ENCODE measurements around the gene ATE1.

Gene ATE1

DNA sequence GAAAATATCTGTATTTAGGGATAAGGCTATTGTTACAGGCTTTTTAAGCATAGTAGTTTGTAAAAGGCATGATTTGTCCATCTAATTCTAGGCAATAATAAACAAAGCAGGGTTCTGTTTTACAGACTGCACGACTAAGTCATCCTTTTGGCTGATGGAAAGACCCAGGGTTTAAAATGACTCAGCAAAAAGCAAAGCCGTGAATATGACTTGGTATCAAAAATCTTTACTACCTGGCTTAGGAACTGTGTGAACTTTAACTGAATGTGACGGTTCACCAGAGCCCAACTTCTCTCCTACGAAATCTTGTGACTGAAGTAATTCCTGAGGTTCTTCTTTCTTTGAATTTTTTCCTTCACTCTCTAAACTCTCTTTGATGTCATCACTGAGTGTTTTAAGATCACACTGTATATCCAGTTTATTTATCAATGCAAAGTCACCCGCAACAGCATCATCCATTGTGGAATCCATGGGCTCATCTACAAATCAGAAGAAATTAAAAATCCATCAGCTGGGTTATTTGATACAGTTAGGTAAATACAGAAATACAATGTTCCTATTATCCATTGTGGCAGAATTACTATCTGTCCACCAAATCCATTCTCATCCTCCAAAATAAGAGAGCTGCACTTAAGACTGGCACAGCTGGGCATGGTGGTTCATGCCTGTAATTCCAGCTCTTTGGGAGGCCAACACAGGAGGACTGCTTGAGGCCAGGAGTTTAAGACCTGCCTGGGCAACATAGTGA lies 17.0 kb downstream of the ATE1 start:
- no peak overlapping the region for H3K9ac ChIP-seq (ENCODE audit: low read depth, low read length)
- no peaks in the 10 kb centered on the region for H3K4me1 ChIP-seq (ENCODE audit: control insufficient read depth, insufficient read depth, low read length)
- H3K27ac ChIP-seq (ENCODE audit: low read depth, low read length) = no peak overlapping the region
- H3K9me3 ChIP-seq (ENCODE audit: control insufficient read depth, insufficient read depth, low read length) = no peaks in the 10 kb centered on the region
- peaks cover 63% of the 10 kb centered on the region for H3K36me3 ChIP-seq (ENCODE audit: control insufficient read depth, insufficient read depth, low read length)
- no peaks in the 10 kb centered on the region for H3K27me3 ChIP-seq (ENCODE audit: control insufficient read depth, insufficient read depth, low read length)
- no peak overlapping the region for H3K4me3 ChIP-seq (ENCODE audit: low read depth, low read length)

DNA sequence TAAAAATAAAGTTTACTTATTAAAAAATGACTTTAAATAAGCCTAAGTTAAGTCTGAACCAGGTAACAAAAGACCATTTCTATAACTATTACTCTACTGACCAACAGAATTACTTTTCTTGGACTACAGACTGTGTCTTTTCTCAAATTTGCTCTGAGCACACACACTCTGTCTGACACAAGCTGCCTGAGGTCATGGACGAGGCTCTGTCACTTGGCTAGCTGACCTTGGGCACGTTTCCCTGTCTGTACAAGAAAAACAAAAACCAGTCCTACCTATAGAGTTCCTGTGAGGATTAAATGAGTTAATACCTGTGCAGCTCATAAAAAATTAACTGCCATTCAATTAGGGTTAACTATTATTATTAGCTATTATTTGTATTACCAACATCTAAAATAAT lies 22.9 kb downstream of the ATE1 start:
- Histone ChIP-seq H3K4me1 (ENCODE audit: control insufficient read depth, insufficient read depth, low read length) (no peaks in the 10 kb centered on the region), H3K4me3 (ENCODE audit: low read depth, low read length) (no peak overlapping the region), H3K9ac (ENCODE audit: low read depth, low read length) (no peak overlapping the region), H3K27ac (ENCODE audit: low read depth, low read length) (no peak overlapping the region), H3K9me3 (ENCODE audit: control insufficient read depth, insufficient read depth, low read length) (no peaks in the 10 kb centered on the region), H3K27me3 (ENCODE audit: control insufficient read depth, insufficient read depth, low read length) (no peaks in the 10 kb centered on the region), H3K36me3 (ENCODE audit: control insufficient read depth, insufficient read depth, low read length) (peaks cover 40% of the 10 kb centered on the region)

DNA sequence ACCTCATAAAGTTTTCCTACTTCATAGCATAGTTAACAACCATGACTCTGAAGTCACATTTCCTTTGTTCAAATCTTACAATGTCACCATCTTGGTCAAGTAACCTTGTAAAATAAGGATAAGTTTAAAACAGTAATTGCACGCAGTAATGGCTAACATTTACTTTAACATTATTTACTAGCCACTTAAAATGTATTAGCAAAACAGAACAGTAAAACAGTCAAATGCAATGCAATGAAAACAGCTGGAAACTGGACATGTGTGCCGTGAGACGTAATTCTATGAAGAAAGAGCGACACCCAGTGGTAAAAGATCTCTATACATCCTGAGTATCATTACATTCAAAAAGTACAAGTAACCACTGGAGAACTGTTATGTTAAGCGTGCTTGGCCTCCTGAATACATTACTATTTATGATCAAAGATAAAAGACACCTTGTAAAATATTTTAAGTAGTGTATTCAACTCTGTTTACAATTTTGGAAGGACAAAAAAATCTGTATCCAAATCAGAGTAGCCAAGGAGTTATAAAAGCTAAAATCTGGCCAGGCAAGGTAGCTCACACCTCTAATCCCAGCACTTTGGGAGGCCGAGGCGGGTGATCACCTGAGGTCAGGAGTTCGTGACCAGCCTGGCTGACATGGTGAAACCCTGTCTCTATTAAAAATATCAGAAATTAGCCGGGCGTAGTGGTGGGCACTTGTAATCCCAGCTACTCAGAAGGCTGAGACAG lies 27.2 kb downstream of the ATE1 start:
- Histone ChIP-seq H3K9me3 (ENCODE audit: control insufficient read depth, insufficient read depth, low read length) (no peaks in the 10 kb centered on the region), H3K4me1 (ENCODE audit: control insufficient read depth, insufficient read depth, low read length) (no peaks in the 10 kb centered on the region), H3K27ac (ENCODE audit: low read depth, low read length) (peak overlapping the region; percentile 14)

DNA sequence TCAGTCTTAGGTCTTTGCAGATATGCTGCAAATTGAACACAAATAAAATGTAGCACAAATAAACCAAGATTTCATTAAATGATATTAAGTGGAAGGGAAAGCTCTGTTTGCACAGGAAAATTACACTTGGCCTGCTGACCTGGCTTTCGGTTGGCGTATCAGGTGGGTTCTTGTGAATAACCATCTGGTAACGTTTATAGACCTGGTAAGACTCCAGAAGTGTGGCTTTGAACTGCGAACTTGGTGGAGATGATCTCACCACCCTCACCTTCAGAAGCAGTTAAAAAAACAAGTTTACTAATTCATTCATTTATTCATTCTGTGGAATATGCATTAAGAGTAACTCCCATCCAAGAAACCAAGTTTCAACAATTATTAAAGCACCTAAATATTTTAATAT lies 28.1 kb downstream of the ATE1 start:
- Histone ChIP-seq H3K36me3 (ENCODE audit: control insufficient read depth, insufficient read depth, low read length) (peaks cover 38% of the 10 kb centered on the region), H3K9ac (ENCODE audit: low read depth, low read length) (no peak overlapping the region), H3K27me3 (ENCODE audit: control insufficient read depth, insufficient read depth, low read length) (no peaks in the 10 kb centered on the region), H3K4me1 (ENCODE audit: control insufficient read depth, insufficient read depth, low read length) (no peaks in the 10 kb centered on the region), H3K27ac (ENCODE audit: low read depth, low read length) (no peak overlapping the region), H3K4me3 (ENCODE audit: low read depth, low read length) (no peak overlapping the region), H3K9me3 (ENCODE audit: control insufficient read depth, insufficient read depth, low read length) (no peaks in the 10 kb centered on the region)

More for the DNA sequence above, 27.2 kb downstream of the ATE1 start:
- Histone ChIP-seq H3K36me3 (ENCODE audit: control insufficient read depth, insufficient read depth, low read length) (peaks cover 44% of the 10 kb centered on the region), H3K27me3 (ENCODE audit: control insufficient read depth, insufficient read depth, low read length) (no peaks in the 10 kb centered on the region), H3K4me3 (ENCODE audit: low read depth, low read length) (no peak overlapping the region), H3K9ac (ENCODE audit: low read depth, low read length) (no peak overlapping the region)

DNA sequence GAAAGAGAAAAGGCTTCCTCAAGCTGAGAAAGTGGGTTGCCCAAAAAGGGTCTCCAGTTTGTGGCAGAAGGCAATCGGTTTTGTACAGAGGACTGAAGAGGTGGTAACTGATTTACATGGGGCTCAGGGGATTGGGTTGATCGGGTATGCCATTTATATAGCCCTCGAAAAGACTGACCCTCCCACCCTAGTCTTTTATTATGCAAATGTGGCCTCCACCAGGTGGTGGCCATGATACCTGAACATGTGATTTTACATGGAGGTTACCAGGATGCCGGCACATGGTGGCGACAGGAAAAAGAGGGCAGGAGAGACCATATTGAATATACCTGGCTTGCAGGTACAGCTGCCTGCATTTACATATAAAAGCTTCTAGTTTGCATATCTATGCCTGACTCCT lies 36.7 kb downstream of the ATE1 start:
- H3K4me1 ChIP-seq (ENCODE audit: control insufficient read depth, insufficient read depth, low read length) = peaks cover 24% of the 10 kb centered on the region
- H3K9ac ChIP-seq (ENCODE audit: low read depth, low read length) = peak overlapping the region; percentile 42
- peak overlapping the region; percentile 71 for H3K27ac ChIP-seq (ENCODE audit: low read depth, low read length)
- H3K4me3 ChIP-seq (ENCODE audit: low read depth, low read length) = peak overlapping the region; percentile 6
- no peaks in the 10 kb centered on the region for H3K9me3 ChIP-seq (ENCODE audit: control insufficient read depth, insufficient read depth, low read length)
- H3K36me3 ChIP-seq (ENCODE audit: control insufficient read depth, insufficient read depth, low read length) = peaks cover 12% of the 10 kb centered on the region
- no peaks in the 10 kb centered on the region for H3K27me3 ChIP-seq (ENCODE audit: control insufficient read depth, insufficient read depth, low read length)

DNA sequence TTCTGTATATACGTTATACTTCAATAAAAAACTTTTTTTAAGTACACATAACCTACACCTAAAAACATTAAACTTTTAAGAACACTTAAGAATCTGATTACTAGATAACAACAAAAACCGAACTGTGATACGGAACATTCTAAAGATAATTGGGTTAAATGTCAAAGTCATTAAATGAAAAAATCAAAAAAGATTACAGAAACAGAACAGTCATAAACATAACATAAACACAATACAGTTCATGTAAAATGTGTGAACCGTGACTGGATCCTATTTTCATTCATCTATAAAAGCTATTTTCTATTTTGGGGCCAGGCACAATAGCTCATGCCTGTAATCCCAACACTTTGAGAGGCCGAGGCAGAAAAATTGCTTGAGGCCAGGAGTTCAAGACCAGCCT lies 38.6 kb downstream of the ATE1 start:
- Histone ChIP-seq H3K4me1 (ENCODE audit: control insufficient read depth, insufficient read depth, low read length) (peaks cover 24% of the 10 kb centered on the region), H3K9me3 (ENCODE audit: control insufficient read depth, insufficient read depth, low read length) (no peaks in the 10 kb centered on the region), H3K27ac (ENCODE audit: low read depth, low read length) (no peak overlapping the region), H3K27me3 (ENCODE audit: control insufficient read depth, insufficient read depth, low read length) (no peaks in the 10 kb centered on the region), H3K4me3 (ENCODE audit: low read depth, low read length) (no peak overlapping the region), H3K9ac (ENCODE audit: low read depth, low read length) (no peak overlapping the region), H3K36me3 (ENCODE audit: control insufficient read depth, insufficient read depth, low read length) (peaks cover 15% of the 10 kb centered on the region; the same call in 1 of the 2 replicates)

DNA sequence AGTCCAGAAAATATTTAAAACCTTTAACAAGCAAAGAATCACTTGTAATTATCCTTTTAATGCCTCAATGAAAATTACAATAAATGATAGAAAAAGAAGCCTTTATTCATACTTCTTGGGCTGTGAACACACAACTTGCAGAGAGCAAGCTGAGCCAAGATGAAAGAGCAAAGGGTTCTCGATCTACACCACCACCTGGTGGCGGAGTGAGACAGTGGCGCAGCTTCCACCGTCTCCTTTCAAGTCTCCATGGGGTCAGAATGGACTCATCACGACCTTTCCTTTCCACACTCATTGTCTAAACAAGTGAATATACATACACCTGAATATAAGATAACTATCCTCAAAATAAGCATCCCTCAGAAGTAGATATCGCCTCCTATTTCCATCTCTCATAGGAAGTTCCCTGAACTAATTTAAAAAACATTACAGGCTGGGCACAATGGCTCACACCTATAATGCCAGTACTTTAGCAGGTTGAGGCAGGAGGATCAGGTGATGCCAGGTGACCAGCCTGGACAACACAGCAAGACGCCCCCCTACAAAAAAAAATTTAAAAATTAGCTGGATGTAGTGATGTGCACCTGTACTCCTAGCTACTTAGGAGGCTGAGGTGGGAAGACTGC lies 40.7 kb downstream of the ATE1 start:
- Histone ChIP-seq H3K4me1 (ENCODE audit: control insufficient read depth, insufficient read depth, low read length) (peaks cover 21% of the 10 kb centered on the region), H3K9me3 (ENCODE audit: control insufficient read depth, insufficient read depth, low read length) (no peaks in the 10 kb centered on the region), H3K27ac (ENCODE audit: low read depth, low read length) (no peak overlapping the region), H3K36me3 (ENCODE audit: control insufficient read depth, insufficient read depth, low read length) (peaks cover 15% of the 10 kb centered on the region; the same call in 1 of the 2 replicates), H3K9ac (ENCODE audit: low read depth, low read length) (no peak overlapping the region), H3K4me3 (ENCODE audit: low read depth, low read length) (no peak overlapping the region), H3K27me3 (ENCODE audit: control insufficient read depth, insufficient read depth, low read length) (no peaks in the 10 kb centered on the region)

DNA sequence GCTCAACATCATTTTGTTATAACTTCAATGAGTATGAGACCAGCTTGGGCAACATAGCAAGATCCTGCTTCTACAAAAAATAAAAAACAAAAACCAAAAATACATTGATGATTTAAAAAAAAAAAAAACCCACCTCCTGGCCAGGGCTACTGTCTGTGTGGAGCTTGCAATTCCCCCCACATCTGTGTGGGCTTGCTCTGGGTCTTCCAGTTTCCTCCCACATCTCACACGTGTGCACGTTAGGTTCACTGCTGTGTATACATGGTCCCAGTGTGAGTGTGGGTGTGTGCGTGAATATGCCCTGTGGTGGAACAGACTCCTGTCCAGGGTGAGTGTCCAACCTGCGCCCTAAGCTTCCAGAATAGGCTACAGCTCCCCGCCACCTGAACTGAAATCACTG lies 41.6 kb downstream of the ATE1 start:
- Histone ChIP-seq H3K27me3 (ENCODE audit: control insufficient read depth, insufficient read depth, low read length) (no peaks in the 10 kb centered on the region), H3K36me3 (ENCODE audit: control insufficient read depth, insufficient read depth, low read length) (peaks cover 20% of the 10 kb centered on the region)

DNA sequence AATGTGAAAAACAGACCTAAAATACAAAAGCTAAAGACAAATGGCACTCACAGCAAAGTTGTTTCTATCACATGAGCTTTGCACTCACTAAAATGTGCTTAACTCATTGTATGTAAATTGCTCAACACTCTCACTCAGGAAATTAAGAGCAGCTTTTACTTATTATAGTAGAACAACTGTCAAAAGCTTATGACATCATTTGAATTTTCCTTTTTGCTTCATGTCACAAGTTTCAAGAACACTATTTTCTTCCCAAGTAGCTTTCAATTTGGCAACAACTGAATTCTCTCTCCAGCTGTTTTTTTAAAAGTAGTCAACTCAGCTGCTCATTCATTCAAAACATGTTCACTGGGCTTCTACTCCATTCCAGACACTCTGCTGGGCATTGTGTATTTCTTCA lies 46.9 kb downstream of the ATE1 start:
- H3K4me1 ChIP-seq (ENCODE audit: control insufficient read depth, insufficient read depth, low read length) = peaks cover 3% of the 10 kb centered on the region; the same call in 1 of the 2 replicates
- no peak overlapping the region for H3K4me3 ChIP-seq (ENCODE audit: low read depth, low read length)
- no peak overlapping the region for H3K9ac ChIP-seq (ENCODE audit: low read depth, low read length)
- H3K27ac ChIP-seq (ENCODE audit: low read depth, low read length) = no peak overlapping the region
- no peaks in the 10 kb centered on the region for H3K27me3 ChIP-seq (ENCODE audit: control insufficient read depth, insufficient read depth, low read length)
- H3K9me3 ChIP-seq (ENCODE audit: control insufficient read depth, insufficient read depth, low read length) = no peaks in the 10 kb centered on the region
- peaks cover 22% of the 10 kb centered on the region for H3K36me3 ChIP-seq (ENCODE audit: control insufficient read depth, insufficient read depth, low read length)

More for the DNA sequence above, 41.6 kb downstream of the ATE1 start:
- Histone ChIP-seq H3K9ac (ENCODE audit: low read depth, low read length) (no peak overlapping the region), H3K4me1 (ENCODE audit: control insufficient read depth, insufficient read depth, low read length) (peaks cover 13% of the 10 kb centered on the region), H3K27ac (ENCODE audit: low read depth, low read length) (no peak overlapping the region), H3K4me3 (ENCODE audit: low read depth, low read length) (no peak overlapping the region), H3K9me3 (ENCODE audit: control insufficient read depth, insufficient read depth, low read length) (no peaks in the 10 kb centered on the region)

DNA sequence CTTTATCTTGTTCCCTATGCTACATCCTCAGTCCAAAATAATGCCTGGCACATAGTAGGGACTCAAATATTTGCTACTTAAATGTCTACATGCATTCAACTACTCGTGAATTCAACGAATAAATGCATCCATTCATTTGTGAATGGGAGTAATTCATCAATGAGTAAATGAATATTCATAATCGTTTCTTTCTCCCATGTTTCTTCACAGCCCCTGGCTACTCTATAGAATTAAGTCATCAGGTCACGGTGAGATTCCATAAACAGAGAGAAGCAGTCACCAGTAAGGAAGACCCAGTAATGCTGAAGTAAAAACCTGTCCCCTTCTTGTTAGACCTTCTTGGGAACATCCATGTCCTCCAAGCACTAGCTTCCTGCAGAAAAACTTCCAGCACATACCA lies 48.4 kb downstream of the ATE1 start:
- H3K4me1 ChIP-seq (ENCODE audit: control insufficient read depth, insufficient read depth, low read length) = peaks cover 3% of the 10 kb centered on the region; the same call in 1 of the 2 replicates
- H3K4me3 ChIP-seq (ENCODE audit: low read depth, low read length) = no peak overlapping the region
- H3K9me3 ChIP-seq (ENCODE audit: control insufficient read depth, insufficient read depth, low read length) = no peaks in the 10 kb centered on the region
- no peak overlapping the region for H3K9ac ChIP-seq (ENCODE audit: low read depth, low read length)
- no peak overlapping the region for H3K27ac ChIP-seq (ENCODE audit: low read depth, low read length)
- H3K27me3 ChIP-seq (ENCODE audit: control insufficient read depth, insufficient read depth, low read length) = no peaks in the 10 kb centered on the region
- peaks cover 18% of the 10 kb centered on the region for H3K36me3 ChIP-seq (ENCODE audit: control insufficient read depth, insufficient read depth, low read length)

DNA sequence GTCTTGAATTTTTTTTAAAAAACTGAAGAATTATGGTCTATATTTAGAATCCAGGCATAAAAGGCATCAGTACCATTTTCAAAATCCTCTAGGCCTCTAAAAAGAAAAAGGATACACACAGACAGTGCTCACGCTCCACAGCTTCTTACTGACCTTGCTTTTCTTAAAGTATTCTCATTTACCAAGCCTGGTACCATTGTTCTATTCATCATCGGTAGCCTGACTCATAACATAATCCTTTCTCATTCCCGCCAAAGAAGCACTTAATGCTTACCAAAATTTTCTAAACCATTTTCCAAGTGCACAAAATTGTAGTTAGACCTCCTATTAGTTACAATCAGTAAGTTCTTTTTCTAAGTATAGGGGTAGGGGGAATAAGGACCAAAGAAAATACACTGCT lies 54.6 kb downstream of the ATE1 start:
- Histone ChIP-seq H3K27me3 (ENCODE audit: control insufficient read depth, insufficient read depth, low read length) (no peaks in the 10 kb centered on the region), H3K36me3 (ENCODE audit: control insufficient read depth, insufficient read depth, low read length) (peaks cover 21% of the 10 kb centered on the region)

More for the DNA sequence above, 54.6 kb downstream of the ATE1 start:
- no peak overlapping the region for H3K27ac ChIP-seq (ENCODE audit: low read depth, low read length)
- no peak overlapping the region for H3K4me3 ChIP-seq (ENCODE audit: low read depth, low read length)
- H3K9ac ChIP-seq (ENCODE audit: low read depth, low read length) = no peak overlapping the region
- peaks cover 9% of the 10 kb centered on the region; the same call in 1 of the 2 replicates for H3K4me1 ChIP-seq (ENCODE audit: control insufficient read depth, insufficient read depth, low read length)
- H3K9me3 ChIP-seq (ENCODE audit: control insufficient read depth, insufficient read depth, low read length) = no peaks in the 10 kb centered on the region

All from HUES48 (cell line).